Measurements from ENCODE around the gene XRN2. TPM values are rescaled to one million over a fixed set of nuclear protein-coding genes. Genes with fewer than 3 reads are reported as not detected.

Gene XRN2
- total RNA-seq, 1 experiment from 2014 or later: 76.8 TPM

DNA sequence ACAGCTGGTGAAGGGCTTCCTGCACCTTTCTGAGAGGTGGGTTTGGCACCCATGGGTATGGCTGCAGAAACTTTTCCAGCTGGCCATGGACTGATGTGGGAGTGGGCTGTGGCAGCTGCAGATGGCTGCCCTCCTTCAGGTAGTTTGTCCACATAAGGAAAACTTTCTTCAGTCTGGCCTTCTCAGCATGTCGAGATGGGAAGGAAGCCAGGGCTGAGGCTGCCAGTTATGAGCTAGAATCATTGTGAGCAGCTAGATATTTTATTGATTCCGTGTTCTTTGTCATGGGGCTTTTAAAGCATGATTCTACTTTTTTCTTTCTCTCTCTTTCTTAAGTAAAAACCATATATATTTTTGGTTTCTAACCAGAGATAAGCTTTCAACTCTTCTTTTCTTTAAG is 77.6 kb downstream of the XRN2 start:
- Histone ChIP-seq H3K4me1 (ENCODE audit: insufficient read depth, low read length) (no peaks in the 10 kb centered on the region), H4K20me1 (ENCODE audit: low read length) (peaks cover 11% of the 10 kb centered on the region), H3K36me3 (ENCODE audit: low read depth, low read length) (peaks cover 56% of the 10 kb centered on the region; the same call in 1 of the 2 replicates), H3K27ac (ENCODE audit: low read length) (no peak overlapping the region), H3F3A (ENCODE audit: low read length, unreplicated experiment) (no peaks in the 10 kb centered on the region), H3K4me3 (ENCODE audit: low read length) (no peak overlapping the region), H3K9me2 (replicated peaks; ENCODE audit: low read length) (no peaks in the 10 kb centered on the region), H3K27me3 (ENCODE audit: low read length) (no peaks in the 10 kb centered on the region), H3K4me2 (ENCODE audit: low read length) (no peak overlapping the region), H2AFZ (ENCODE audit: low read length) (no peak overlapping the region), H3K79me2 (ENCODE audit: low read length) (0 out of 2 replicates have a peak, but pooled peaks cover 4% of the 10 kb centered on the region), H3K9me3 (ENCODE audit: low read length) (no peaks in the 10 kb centered on the region), H3K9ac (ENCODE audit: low read length) (no peak overlapping the region)
- ATAC-seq (no peak), DNase-seq (no peak)
- intact Hi-C loops (cut with micrococcal nuclease): no loop called here
- BruUV-seq (replicated peaks): no TSS peak
- CTCF ChIA-PET: interaction anchor here (0.6 kb wide), 1 partner anchor 153 kb away, joined by 3 read pairs; no protein-coding TSS in a partner anchor
- POLR2A ChIA-PET (ENCODE audit: unreplicated experiment): no interaction called here
- TF ChIP-seq EZH2 (IDR thresholded peaks at IDR 0.05; ENCODE audit: low read length, unreplicated experiment) (no peak), EZH2phosphoT487 (IDR thresholded peaks at IDR 0.05; ENCODE audit: borderline replicate concordance, low read length) (no peak)
- TF ChIP-seq, protein P1, sequence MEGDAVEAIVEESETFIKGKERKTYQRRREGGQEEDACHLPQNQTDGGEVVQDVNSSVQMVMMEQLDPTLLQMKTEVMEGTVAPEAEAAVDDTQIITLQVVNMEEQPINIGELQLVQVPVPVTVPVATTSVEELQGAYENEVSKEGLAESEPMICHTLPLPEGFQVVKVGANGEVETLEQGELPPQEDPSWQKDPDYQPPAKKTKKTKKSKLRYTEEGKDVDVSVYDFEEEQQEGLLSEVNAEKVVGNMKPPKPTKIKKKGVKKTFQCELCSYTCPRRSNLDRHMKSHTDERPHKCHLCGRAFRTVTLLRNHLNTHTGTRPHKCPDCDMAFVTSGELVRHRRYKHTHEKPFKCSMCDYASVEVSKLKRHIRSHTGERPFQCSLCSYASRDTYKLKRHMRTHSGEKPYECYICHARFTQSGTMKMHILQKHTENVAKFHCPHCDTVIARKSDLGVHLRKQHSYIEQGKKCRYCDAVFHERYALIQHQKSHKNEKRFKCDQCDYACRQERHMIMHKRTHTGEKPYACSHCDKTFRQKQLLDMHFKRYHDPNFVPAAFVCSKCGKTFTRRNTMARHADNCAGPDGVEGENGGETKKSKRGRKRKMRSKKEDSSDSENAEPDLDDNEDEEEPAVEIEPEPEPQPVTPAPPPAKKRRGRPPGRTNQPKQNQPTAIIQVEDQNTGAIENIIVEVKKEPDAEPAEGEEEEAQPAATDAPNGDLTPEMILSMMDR (conservative IDR thresholded peaks at IDR 0.05; ENCODE audit: low read depth, low read length): no peak

DNA sequence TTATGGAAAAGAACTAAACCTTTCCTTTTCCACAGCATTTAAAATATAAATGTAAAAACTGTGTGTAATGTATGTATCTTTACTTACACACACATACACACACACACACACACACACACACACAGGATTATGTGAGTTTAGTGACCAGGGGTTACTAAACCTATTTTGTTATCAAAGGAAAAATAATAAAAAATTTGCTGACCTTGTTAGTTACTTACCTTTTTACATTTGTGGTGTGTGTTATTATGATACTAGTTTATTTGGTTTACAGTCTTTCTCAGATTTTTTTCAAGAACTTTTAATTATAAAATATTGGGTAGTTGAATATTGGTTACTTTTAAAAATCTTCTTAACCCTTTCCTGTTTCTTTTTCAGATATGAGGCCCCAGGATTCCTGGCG is 78.5 kb downstream of the XRN2 start:
- H3F3A ChIP-seq (ENCODE audit: low read length, unreplicated experiment): no peaks in the 10 kb centered on the region
- DNase-seq (no peak), ATAC-seq (no peak)
- no peak overlapping the region for H3K4me2 ChIP-seq (ENCODE audit: low read length)
- H3K27me3 ChIP-seq (ENCODE audit: low read length): no peaks in the 10 kb centered on the region
- H3K9ac ChIP-seq (ENCODE audit: low read length): no peak overlapping the region
- H3K9me2 ChIP-seq (replicated peaks; ENCODE audit: low read length): no peaks in the 10 kb centered on the region
- H4K20me1 ChIP-seq (ENCODE audit: low read length): peaks cover 8% of the 10 kb centered on the region
- no peak overlapping the region for H3K27ac ChIP-seq (ENCODE audit: low read length)
- H2AFZ ChIP-seq (ENCODE audit: low read length): no peak overlapping the region
- peaks cover 65% of the 10 kb centered on the region; the same call in 1 of the 2 replicates for H3K36me3 ChIP-seq (ENCODE audit: low read depth, low read length)
- POLR2A ChIA-PET (ENCODE audit: unreplicated experiment): no interaction called here
- no peak overlapping the region for H3K4me3 ChIP-seq (ENCODE audit: low read length)
- no TSS peak for BruUV-seq (replicated peaks)
- intact Hi-C loops (cut with micrococcal nuclease): no loop called here
- no peaks in the 10 kb centered on the region for H3K4me1 ChIP-seq (ENCODE audit: insufficient read depth, low read length)
- TF ChIP-seq EZH2phosphoT487 (IDR thresholded peaks at IDR 0.05; ENCODE audit: borderline replicate concordance, low read length): no peak
- TF ChIP-seq, protein P1 (conservative IDR thresholded peaks at IDR 0.05; ENCODE audit: low read depth, low read length): no peak
- no peak for TF ChIP-seq EZH2 (IDR thresholded peaks at IDR 0.05; ENCODE audit: low read length, unreplicated experiment)
- no peaks in the 10 kb centered on the region for H3K9me3 ChIP-seq (ENCODE audit: low read length)
- H3K79me2 ChIP-seq (ENCODE audit: low read length): 0 out of 2 replicates have a peak, but pooled peaks cover 2% of the 10 kb centered on the region
- CTCF ChIA-PET: no interaction called here

DNA sequence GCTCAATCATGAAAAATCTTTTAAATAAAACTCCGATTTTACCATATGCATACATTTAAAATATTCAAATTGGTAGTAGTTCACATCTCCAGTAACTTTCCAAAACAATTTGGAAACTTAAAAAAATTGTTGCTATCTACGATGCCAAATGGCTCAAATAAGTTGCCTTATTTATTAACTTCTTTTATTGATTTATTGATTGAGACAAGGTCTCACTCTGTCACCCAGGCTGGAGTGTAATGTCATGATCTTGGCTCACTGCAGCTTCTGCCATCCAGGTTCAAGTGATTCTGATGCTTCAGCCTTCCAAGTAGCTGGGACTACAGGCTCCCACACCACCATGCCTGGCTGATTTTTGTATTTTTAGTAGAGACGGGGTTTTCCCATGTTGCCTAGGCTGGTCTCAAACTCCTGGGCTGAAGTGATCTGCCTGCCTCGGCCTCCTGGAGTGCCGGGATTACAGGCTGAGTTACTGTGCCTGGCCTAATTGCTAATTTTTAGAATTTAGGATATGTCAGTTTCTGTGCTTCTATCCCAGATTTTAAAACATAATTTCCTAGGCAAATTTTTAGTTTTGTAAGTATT is 81.3 kb downstream of the XRN2 start:
- H3K36me3 ChIP-seq (ENCODE audit: low read depth, low read length): peaks cover 69% of the 10 kb centered on the region; the same call in 1 of the 2 replicates
- no peak overlapping the region for H2AFZ ChIP-seq (ENCODE audit: low read length)
- ATAC-seq (no peak), DNase-seq (no peak)
- BruUV-seq (replicated peaks): no TSS peak
- H3K9me3 ChIP-seq (ENCODE audit: low read length): no peaks in the 10 kb centered on the region
- CTCF ChIA-PET: interaction anchor here (0.6 kb wide), 1 partner anchor 146 kb away, joined by 5 read pairs; no protein-coding TSS in a partner anchor
- TF ChIP-seq, protein P1 (conservative IDR thresholded peaks at IDR 0.05; ENCODE audit: low read depth, low read length): no peak
- TF ChIP-seq EZH2 (IDR thresholded peaks at IDR 0.05; ENCODE audit: low read length, unreplicated experiment) (no peak), EZH2phosphoT487 (IDR thresholded peaks at IDR 0.05; ENCODE audit: borderline replicate concordance, low read length) (no peak)
- POLR2A ChIA-PET (ENCODE audit: unreplicated experiment): no interaction called here
- no peaks in the 10 kb centered on the region for H3K27me3 ChIP-seq (ENCODE audit: low read length)
- H3K4me2 ChIP-seq (ENCODE audit: low read length): no peak overlapping the region
- no peak overlapping the region for H3K4me3 ChIP-seq (ENCODE audit: low read length)
- peaks cover 5% of the 10 kb centered on the region; the same call in 1 of the 2 replicates for H4K20me1 ChIP-seq (ENCODE audit: low read length)
- H3K9me2 ChIP-seq (replicated peaks; ENCODE audit: low read length): no peaks in the 10 kb centered on the region
- H3K79me2 ChIP-seq (ENCODE audit: low read length): no peaks in the 10 kb centered on the region
- no peaks in the 10 kb centered on the region for H3K4me1 ChIP-seq (ENCODE audit: insufficient read depth, low read length)
- no peak overlapping the region for H3K27ac ChIP-seq (ENCODE audit: low read length)
- H3F3A ChIP-seq (ENCODE audit: low read length, unreplicated experiment): no peaks in the 10 kb centered on the region
- H3K9ac ChIP-seq (ENCODE audit: low read length): no peak overlapping the region
- intact Hi-C loops (cut with micrococcal nuclease): no loop called here

Measured in PC-3 (cell line).